Upper lobe of right lung (tissue), 1 donor: ENCODE data around the gene PFKFB3. TPM values are rescaled to one million over a fixed set of nuclear protein-coding genes. Genes with fewer than 3 reads are reported as not detected.
"Not testable (repeated sequence)": the region's sequence is repeated elsewhere in the genome, so short reads cannot be mapped to it uniquely, and the experiment has no call there.

Experiments
- ATAC-seq: fragments of 200-7000 bp; cut with Tn5 transposase; one replicate; pipeline ENCODE4 v1.9.1; 2020; ENCODE audit warnings: mild to moderate bottlenecking, moderate library complexity
- DNase-seq: peaks from one replicate; pipeline ENCODE4 v3.0.0-alpha.2; 2020
- H3K27ac ChIP-seq: fragments of 200-600 bp; one replicate; pipeline ENCODE4 v1.8.0; 2022
- H3K27me3 ChIP-seq: fragments of 200-600 bp; one replicate; pipeline ENCODE4 v1.8.0; 2022; ENCODE audit warnings: mild to moderate bottlenecking
- H3K36me3 ChIP-seq: fragments of 200-600 bp; one replicate; pipeline ENCODE4 v1.8.0; 2022
- H3K4me1 ChIP-seq: fragments of 200-600 bp; one replicate; pipeline ENCODE4 v1.8.0; 2022
- H3K4me3 ChIP-seq: fragments of 200-600 bp; one replicate; pipeline ENCODE4 v1.8.0; 2022; ENCODE audit warnings: mild to moderate bottlenecking
- H3K9me3 ChIP-seq: fragments of 200-600 bp; one replicate; pipeline ENCODE4 v1.8.0; 2022
- intact Hi-C: fragments of 100-400 bp; cut with DNase I; formaldehyde crosslinking; loops from one replicate; pipeline ENCODE4 v1.11.0; 2022
- total RNA-seq: library from RNA; stranded (reverse); fragmentation: NEBNext Ultra II Directional; extraction: Animal tissue kit (Norgen Biotek cat#: 25700); gene quantifications from one replicate; pipeline ENCODE4 v1.2.1, GENCODE V29; 2021
- TF ChIP-seq, protein P1 (sequence below): fragments of 200-600 bp; IDR thresholded peaks from one replicate; pipeline ENCODE4 v1.8.0; 2022; ENCODE audit warnings: antibody characterized with exemption
- donor health status: DM: no; HTN: yes; CAD: no; lungs with severe emphysema.

The PFKFB3 gene
- total RNA-seq, 1 donor from 2014 or later, result 77.2 TPM

- H3K4me1 ChIP-seq, result no peaks in the 10 kb centered on the region
- intact Hi-C loops, result no loop called here
Observed at GRCh38 chr10:6237199-6237530, 34.4 kb downstream of the PFKFB3 start.

DNA sequence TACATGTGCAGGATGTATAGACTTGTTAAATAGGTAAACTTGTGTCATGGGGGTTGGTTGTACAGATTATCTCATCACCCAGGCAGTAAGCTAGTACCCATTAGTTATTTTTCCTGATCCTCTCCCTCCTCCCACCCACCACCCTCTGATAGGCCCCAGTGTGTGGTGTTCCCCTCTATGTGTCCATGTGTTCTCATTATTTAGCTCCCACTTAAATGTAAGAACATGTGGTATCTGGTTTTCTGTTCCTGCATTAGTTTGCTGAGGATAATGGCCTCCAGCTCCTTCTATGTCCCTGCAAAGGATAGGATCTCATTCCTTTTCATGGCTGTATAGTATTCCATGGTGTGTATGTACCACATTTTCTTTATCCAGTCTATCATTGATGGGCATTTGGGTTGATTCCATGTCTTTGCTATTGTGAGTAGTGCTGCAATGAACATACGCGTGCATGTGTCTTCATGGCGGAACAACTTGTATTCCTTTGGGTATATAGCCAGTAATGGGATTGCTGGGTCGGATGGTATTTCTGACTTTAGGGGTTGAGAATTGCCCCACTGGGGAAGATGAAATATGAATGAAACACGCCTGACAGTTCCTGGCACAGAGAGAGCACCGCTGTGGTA is 36.0 kb downstream of the PFKFB3 start:
- intact Hi-C loops, result not testable (repeated sequence)

More at GRCh38 chr10:6237199-6237530, 34.4 kb downstream of the PFKFB3 start:
- peaks cover 25% of the 10 kb centered on the region for H3K36me3 ChIP-seq
- H3K27ac ChIP-seq, result no peak overlapping the region
- H3K9me3 ChIP-seq, result no peaks in the 10 kb centered on the region
- DNase-seq, result no peak
- ATAC-seq, result no peak
- H3K27me3 ChIP-seq, result no peaks in the 10 kb centered on the region
- TF ChIP-seq, protein P1, sequence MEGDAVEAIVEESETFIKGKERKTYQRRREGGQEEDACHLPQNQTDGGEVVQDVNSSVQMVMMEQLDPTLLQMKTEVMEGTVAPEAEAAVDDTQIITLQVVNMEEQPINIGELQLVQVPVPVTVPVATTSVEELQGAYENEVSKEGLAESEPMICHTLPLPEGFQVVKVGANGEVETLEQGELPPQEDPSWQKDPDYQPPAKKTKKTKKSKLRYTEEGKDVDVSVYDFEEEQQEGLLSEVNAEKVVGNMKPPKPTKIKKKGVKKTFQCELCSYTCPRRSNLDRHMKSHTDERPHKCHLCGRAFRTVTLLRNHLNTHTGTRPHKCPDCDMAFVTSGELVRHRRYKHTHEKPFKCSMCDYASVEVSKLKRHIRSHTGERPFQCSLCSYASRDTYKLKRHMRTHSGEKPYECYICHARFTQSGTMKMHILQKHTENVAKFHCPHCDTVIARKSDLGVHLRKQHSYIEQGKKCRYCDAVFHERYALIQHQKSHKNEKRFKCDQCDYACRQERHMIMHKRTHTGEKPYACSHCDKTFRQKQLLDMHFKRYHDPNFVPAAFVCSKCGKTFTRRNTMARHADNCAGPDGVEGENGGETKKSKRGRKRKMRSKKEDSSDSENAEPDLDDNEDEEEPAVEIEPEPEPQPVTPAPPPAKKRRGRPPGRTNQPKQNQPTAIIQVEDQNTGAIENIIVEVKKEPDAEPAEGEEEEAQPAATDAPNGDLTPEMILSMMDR, result no peak
- no peak overlapping the region for H3K4me3 ChIP-seq

GRCh38 chr10:6239213-6239991 is 36.7 kb downstream of the PFKFB3 start:
- H3K4me1 ChIP-seq, result no peaks in the 10 kb centered on the region
- no peak overlapping the region for H3K27ac ChIP-seq
- DNase-seq (no peak), ATAC-seq (peak; percentile 59)
- intact Hi-C loops, result no loop called here
- TF ChIP-seq, protein P1, result no peak
- no peaks in the 10 kb centered on the region for H3K27me3 ChIP-seq
- no peak overlapping the region for H3K4me3 ChIP-seq
- peaks cover 3% of the 10 kb centered on the region for H3K36me3 ChIP-seq
- no peaks in the 10 kb centered on the region for H3K9me3 ChIP-seq

More for the DNA sequence above, 36.0 kb downstream of the PFKFB3 start:
- not testable (repeated sequence) for H3K27me3 ChIP-seq, H3K4me3 ChIP-seq, ATAC-seq, H3K9me3 ChIP-seq, H3K27ac ChIP-seq, H3K4me1 ChIP-seq, DNase-seq
- peaks cover 10% of the 10 kb centered on the region for H3K36me3 ChIP-seq

DNA sequence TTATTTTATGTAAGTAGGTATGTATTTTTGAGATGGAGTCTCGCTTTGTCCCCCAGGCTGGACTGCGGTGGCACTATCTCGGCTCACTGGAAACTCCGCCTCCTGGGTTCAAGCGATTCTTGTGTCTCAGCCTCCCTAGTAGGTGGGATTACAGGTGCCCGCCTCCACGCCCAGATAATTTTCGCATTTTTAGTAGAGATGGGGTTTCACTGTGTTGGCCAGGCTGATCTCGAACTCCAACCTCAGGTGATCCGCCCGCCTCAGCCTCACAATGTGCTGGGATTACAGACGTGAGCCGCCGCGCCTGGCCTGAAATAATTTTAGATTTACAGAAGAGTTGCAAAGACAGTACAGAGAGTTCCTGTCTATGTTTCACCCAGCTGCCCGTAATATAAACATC is 37.5 kb downstream of the PFKFB3 start:
- TF ChIP-seq, protein P1, result no peak
- Histone ChIP-seq H3K4me1 (no peaks in the 10 kb centered on the region), H3K27me3 (no peaks in the 10 kb centered on the region), H3K9me3 (no peaks in the 10 kb centered on the region), H3K36me3 (no peaks in the 10 kb centered on the region), H3K4me3 (no peak overlapping the region), H3K27ac (no peak overlapping the region)
- ATAC-seq (no peak), DNase-seq (no peak)
- intact Hi-C loops, result no loop called here

GRCh38 chr10:6242089-6242488 is 39.4 kb downstream of the PFKFB3 start:
- Histone ChIP-seq H3K27me3 (no peaks in the 10 kb centered on the region), H3K9me3 (no peaks in the 10 kb centered on the region), H3K36me3 (no peaks in the 10 kb centered on the region), H3K4me3 (no peak overlapping the region), H3K27ac (no peak overlapping the region), H3K4me1 (no peaks in the 10 kb centered on the region)
- TF ChIP-seq, protein P1, result no peak
- ATAC-seq (no peak), DNase-seq (no peak)
- intact Hi-C loops, result no loop called here

DNA sequence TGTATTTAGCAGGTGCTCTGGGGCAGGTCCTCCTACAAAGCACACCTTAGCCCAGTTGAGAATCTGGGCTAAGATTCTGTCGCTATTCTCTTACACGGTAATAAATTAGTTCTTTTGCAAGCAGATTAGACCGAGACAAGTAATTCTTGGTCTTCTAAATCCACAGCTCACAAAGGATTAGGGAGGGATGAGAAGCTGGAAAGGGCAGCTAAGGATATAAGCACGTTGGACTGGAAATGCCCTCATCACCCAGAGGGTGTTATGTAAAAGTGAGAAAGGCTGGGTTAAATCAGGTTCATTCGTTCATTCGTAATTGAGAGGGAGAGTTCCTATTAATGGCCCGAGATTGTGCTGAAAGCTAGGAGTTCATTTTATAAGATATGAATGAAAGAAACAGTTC is 41.8 kb downstream of the PFKFB3 start:
- H3K9me3 ChIP-seq, result no peaks in the 10 kb centered on the region
- no peak overlapping the region for H3K4me3 ChIP-seq
- H3K27ac ChIP-seq, result no peak overlapping the region
- peaks cover 4% of the 10 kb centered on the region for H3K4me1 ChIP-seq
- intact Hi-C loops, result no loop called here
- DNase-seq (no peak), ATAC-seq (no peak)
- H3K27me3 ChIP-seq, result no peaks in the 10 kb centered on the region
- no peaks in the 10 kb centered on the region for H3K36me3 ChIP-seq
- TF ChIP-seq, protein P1, result no peak
